PC-3 (cell line): ENCODE data around the gene C11orf97. TPM values are rescaled to one million over a fixed set of nuclear protein-coding genes. Genes with fewer than 3 reads are reported as not detected.
"Not testable (repeated sequence)": the region's sequence is repeated elsewhere in the genome, so short reads cannot be mapped to it uniquely, and the experiment has no call there.

Source experiments
- ATAC-seq: fragments of 200-7000 bp; cut with Tn5 transposase; 2 replicates; pipeline ENCODE4 v1.9.1; 2020; ENCODE audit warnings: mild to moderate bottlenecking, moderate library complexity
- BruUV-seq: library from RNA; stranded (reverse); fragments of 400-500 nt; replicated peaks from 2 replicates; lab custom pipeline; 2021; lab: Mats Ljungman, UMichigan
- CTCF ChIA-PET: fragments of 300-600 bp; sonication (Branson Sonifier 250); formaldehyde crosslinking; loops from one replicate; lab custom pipeline; 2022; ENCODE audit warnings: antibody characterized with exemption; lab: Charles Lee
- POLR2A ChIA-PET: fragments of 300-600 bp; sonication (Branson Sonifier 250); formaldehyde crosslinking; loops from one replicate; lab custom pipeline; 2022; ENCODE audit warnings: antibody characterized with exemption; ENCODE audit not compliant: unreplicated experiment; lab: Charles Lee
- DNase-seq: peaks from one replicate; pipeline ENCODE4 v3.0.0-alpha.2; 2015
- H2AFZ ChIP-seq: fragments of 300-600 bp; sonication (generic); 2 replicates; pipeline ENCODE4 v1.6.0; 2016; ENCODE audit warnings: antibody characterized with exemption, low read length
- H3F3A ChIP-seq: fragments of 300-600 bp; sonication (generic); one replicate; pipeline ENCODE4 v1.6.0; 2017; ENCODE audit warnings: antibody characterized with exemption, low read length, control low read depth, mild to moderate bottlenecking; ENCODE audit not compliant: unreplicated experiment
- H3K27ac ChIP-seq: fragments of 300-600 bp; sonication (generic); 2 replicates; pipeline ENCODE4 v1.5.1; 2016; ENCODE audit warnings: mild to moderate bottlenecking, low read length
- H3K27me3 ChIP-seq: fragments of 300-600 bp; sonication (generic); 2 replicates; pipeline ENCODE4 v1.6.1; 2016; ENCODE audit warnings: low read length, mixed read lengths
- H3K36me3 ChIP-seq: fragments of 300-600 bp; sonication (generic); 2 replicates; pipeline ENCODE4 v1.6.1; 2016; ENCODE audit warnings: low read depth, mixed run types, low read length, mixed read lengths
- H3K4me1 ChIP-seq: fragments of 300-600 bp; sonication (generic); 2 replicates; pipeline ENCODE4 v1.5.1; 2016; ENCODE audit warnings: low read length; ENCODE audit not compliant: insufficient read depth
- H3K4me2 ChIP-seq: fragments of 300-600 bp; sonication (generic); 2 replicates; pipeline ENCODE4 v1.6.0; 2016; ENCODE audit warnings: low read length
- H3K4me3 ChIP-seq: fragments of 300-600 bp; sonication (generic); 2 replicates; pipeline ENCODE4 v1.5.1; 2016; ENCODE audit warnings: mild to moderate bottlenecking, low read length, mixed read lengths
- H3K79me2 ChIP-seq: fragments of 300-600 bp; sonication (generic); 2 replicates; pipeline ENCODE4 v1.6.1; 2017; ENCODE audit warnings: low read length, mixed read lengths
- H3K9ac ChIP-seq: fragments of 300-600 bp; sonication (generic); 2 replicates; pipeline ENCODE4 v1.6.0; 2016; ENCODE audit warnings: mild to moderate bottlenecking, low read length
- H3K9me2 ChIP-seq: fragments of 300-600 bp; sonication (generic); replicated peaks from 2 replicates; pipeline ENCODE4 v1.6.1; 2016; ENCODE audit warnings: mixed run types, low read length, mixed read lengths
- H3K9me3 ChIP-seq: fragments of 300-600 bp; sonication (generic); 2 replicates; pipeline ENCODE4 v1.6.1; 2016; ENCODE audit warnings: low read length, mixed read lengths
- H4K20me1 ChIP-seq: fragments of 300-600 bp; sonication (generic); 2 replicates; pipeline ENCODE4 v1.6.1; 2016; ENCODE audit warnings: low read length, mixed read lengths
- EZH2 ChIP-seq: fragments of 300-600 bp; sonication (generic); IDR thresholded peaks from one replicate; pipeline ENCODE4 v1.6.1; 2017; ENCODE audit warnings: antibody characterized with exemption, mild to moderate bottlenecking, low read length; ENCODE audit not compliant: unreplicated experiment
- EZH2phosphoT487 ChIP-seq: fragments of 300-600 bp; sonication (generic); IDR thresholded peaks from 2 replicates; pipeline ENCODE4 v1.6.1; 2018; ENCODE audit warnings: mild to moderate bottlenecking, antibody characterized with exemption, low read length, borderline replicate concordance
- intact Hi-C: fragments of 100-400 bp; cut with micrococcal nuclease; formaldehyde crosslinking; loops from 2 replicates; pipeline ENCODE4 v1.9.0; 2023
- total RNA-seq: library from RNA; depleted of rRNA; stranded (reverse); fragments of >200 nt; gene quantifications from 2 replicates; pipeline ENCODE4 v1.2.3, GENCODE V29; 2014
- TF ChIP-seq, protein P1 (sequence below): fragments of 300-600 bp; sonication (generic); conservative IDR thresholded peaks from 2 replicates; pipeline ENCODE4 v1.5.1; 2017; ENCODE audit warnings: antibody characterized with exemption, low read depth, mild to moderate bottlenecking, low read length

C11orf97 gene
- total RNA-seq, 1 experiment from 2014 or later = not detected

DNA sequence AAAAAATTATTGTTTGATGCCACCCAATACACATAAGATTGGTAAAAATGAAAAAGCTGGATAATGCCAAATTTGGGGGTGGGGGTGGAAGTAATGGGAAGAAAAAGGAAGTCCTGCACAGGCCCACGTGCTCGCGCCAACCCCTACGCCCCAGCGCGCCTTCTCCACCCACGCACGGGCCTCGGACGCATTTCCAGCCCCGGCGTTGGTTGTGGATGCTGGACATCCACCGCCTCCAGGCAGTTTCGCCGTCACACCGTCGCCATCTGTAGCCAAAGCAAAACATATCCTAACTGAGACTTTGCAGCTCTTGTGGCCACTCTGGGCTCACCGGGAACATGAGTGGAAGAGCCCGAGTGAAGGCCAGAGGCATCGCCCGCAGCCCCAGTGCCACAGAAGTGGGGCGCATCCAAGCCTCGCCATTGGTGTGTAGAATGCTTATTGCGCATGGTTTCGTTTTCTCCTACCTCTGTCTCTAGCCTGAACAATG, 55.0 kb downstream of the C11orf97 start, which contains the start of gene PIWIL4:
Gene PIWIL4 (plus strand): TSS at position 188 of the 490 bp plus-strand sequence. CDS start 151 bp downstream, at position 339.
- DNase-seq (no peak), ATAC-seq (no peak)
- no peaks in the 10 kb centered on the region for H3K9me2 ChIP-seq
- H3K79me2 ChIP-seq = no peaks in the 10 kb centered on the region
- H3K9me3 ChIP-seq = no peaks in the 10 kb centered on the region
- no peaks in the 10 kb centered on the region for H3K36me3 ChIP-seq
- H4K20me1 ChIP-seq = no peaks in the 10 kb centered on the region
- H3K4me2 ChIP-seq = no peak within 1 kb of the TSS
- H2AFZ ChIP-seq = no peak within 1 kb of the TSS
- TF ChIP-seq EZH2phosphoT487 = no peak
- TF ChIP-seq, protein P1, sequence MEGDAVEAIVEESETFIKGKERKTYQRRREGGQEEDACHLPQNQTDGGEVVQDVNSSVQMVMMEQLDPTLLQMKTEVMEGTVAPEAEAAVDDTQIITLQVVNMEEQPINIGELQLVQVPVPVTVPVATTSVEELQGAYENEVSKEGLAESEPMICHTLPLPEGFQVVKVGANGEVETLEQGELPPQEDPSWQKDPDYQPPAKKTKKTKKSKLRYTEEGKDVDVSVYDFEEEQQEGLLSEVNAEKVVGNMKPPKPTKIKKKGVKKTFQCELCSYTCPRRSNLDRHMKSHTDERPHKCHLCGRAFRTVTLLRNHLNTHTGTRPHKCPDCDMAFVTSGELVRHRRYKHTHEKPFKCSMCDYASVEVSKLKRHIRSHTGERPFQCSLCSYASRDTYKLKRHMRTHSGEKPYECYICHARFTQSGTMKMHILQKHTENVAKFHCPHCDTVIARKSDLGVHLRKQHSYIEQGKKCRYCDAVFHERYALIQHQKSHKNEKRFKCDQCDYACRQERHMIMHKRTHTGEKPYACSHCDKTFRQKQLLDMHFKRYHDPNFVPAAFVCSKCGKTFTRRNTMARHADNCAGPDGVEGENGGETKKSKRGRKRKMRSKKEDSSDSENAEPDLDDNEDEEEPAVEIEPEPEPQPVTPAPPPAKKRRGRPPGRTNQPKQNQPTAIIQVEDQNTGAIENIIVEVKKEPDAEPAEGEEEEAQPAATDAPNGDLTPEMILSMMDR = no peak
- TF ChIP-seq EZH2 = no peak
- no peak within 1 kb of the TSS for H3K9ac ChIP-seq
- H3F3A ChIP-seq = no peaks in the 10 kb centered on the region
- H3K27me3 ChIP-seq = no peaks in the 10 kb centered on the region
- no TSS peak for BruUV-seq
- H3K4me3 ChIP-seq = no peak within 1 kb of the TSS
- no peak within 1 kb of the TSS for H3K27ac ChIP-seq
- intact Hi-C loops = no loop called here
- ChIA-PET POLR2A (no interaction called here), CTCF (no interaction called here)
- peaks cover 13% of the 10 kb centered on the region for H3K4me1 ChIP-seq

DNA sequence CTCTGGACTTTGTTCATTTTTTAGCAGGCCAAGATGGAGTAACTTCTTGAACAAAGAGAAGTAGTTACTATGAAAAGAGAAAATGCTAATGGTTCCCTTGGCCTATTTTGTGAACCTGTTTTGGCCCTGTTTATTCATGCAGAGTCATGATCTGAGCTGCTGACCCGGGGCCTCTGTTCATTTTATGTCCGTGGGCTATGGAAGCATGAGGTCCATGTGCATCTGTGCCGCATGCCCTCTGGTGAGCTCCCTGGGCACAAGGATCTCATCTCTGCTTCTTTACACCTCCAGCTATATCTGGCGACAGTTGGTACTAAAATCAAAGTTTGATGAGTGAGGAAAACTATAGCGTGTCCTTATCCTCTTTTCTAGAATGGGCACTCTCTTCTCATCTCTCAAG, 55.9 kb downstream of the C11orf97 start:
- intact Hi-C loops = no loop called here
- H3K4me1 ChIP-seq = peaks cover 9% of the 10 kb centered on the region
- H3K4me2 ChIP-seq = no peak overlapping the region
- ATAC-seq (no peak), DNase-seq (no peak)
- BruUV-seq = no TSS peak
- no peaks in the 10 kb centered on the region for H3F3A ChIP-seq
- no peaks in the 10 kb centered on the region for H3K27me3 ChIP-seq
- H3K9me2 ChIP-seq = no peaks in the 10 kb centered on the region
- H3K27ac ChIP-seq = no peak overlapping the region
- H3K4me3 ChIP-seq = no peak overlapping the region
- no peak overlapping the region for H3K9ac ChIP-seq
- ChIA-PET CTCF (no interaction called here), POLR2A (no interaction called here)
- no peaks in the 10 kb centered on the region for H3K36me3 ChIP-seq
- no peak overlapping the region for H2AFZ ChIP-seq
- no peaks in the 10 kb centered on the region for H4K20me1 ChIP-seq
- H3K79me2 ChIP-seq = no peaks in the 10 kb centered on the region
- H3K9me3 ChIP-seq = no peaks in the 10 kb centered on the region
- no peak for TF ChIP-seq EZH2
- TF ChIP-seq, protein P1 = no peak
- TF ChIP-seq EZH2phosphoT487 = no peak

DNA sequence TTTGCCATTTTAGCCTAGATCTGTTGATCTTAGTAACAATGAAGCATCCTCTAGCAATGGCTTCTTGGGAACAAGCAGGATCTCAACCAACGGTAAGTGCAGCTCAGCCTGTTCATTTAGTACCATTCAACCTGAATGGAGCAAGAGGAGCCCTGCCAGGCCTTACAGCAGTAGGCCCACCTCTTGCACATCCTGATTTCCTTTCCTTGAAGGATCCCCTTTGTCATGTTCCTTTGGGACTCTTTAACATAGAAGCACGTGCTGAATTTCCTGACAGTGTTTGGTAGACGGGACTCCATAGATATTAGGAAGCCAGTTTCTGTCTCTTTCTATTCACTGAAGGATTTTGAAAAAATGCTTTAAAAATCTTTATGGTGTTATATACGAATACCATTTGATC, 56.5 kb downstream of the C11orf97 start:
- Histone ChIP-seq H3K4me2 (no peak overlapping the region), H4K20me1 (no peaks in the 10 kb centered on the region), H2AFZ (no peak overlapping the region), H3K9me2 (no peaks in the 10 kb centered on the region), H3K27me3 (no peaks in the 10 kb centered on the region), H3K4me3 (no peak overlapping the region), H3K36me3 (no peaks in the 10 kb centered on the region), H3K9me3 (no peaks in the 10 kb centered on the region), H3K9ac (no peak overlapping the region), H3F3A (no peaks in the 10 kb centered on the region), H3K4me1 (peaks cover 4% of the 10 kb centered on the region; the same call in 1 of the 2 replicates), H3K79me2 (no peaks in the 10 kb centered on the region), H3K27ac (no peak overlapping the region)
- CTCF ChIA-PET = no interaction called here
- TF ChIP-seq, protein P1 = no peak
- no peak for TF ChIP-seq EZH2
- no peak for TF ChIP-seq EZH2phosphoT487
- intact Hi-C loops = no loop called here
- DNase-seq (no peak), ATAC-seq (no peak)
- no TSS peak for BruUV-seq
- POLR2A ChIA-PET = no interaction called here

DNA sequence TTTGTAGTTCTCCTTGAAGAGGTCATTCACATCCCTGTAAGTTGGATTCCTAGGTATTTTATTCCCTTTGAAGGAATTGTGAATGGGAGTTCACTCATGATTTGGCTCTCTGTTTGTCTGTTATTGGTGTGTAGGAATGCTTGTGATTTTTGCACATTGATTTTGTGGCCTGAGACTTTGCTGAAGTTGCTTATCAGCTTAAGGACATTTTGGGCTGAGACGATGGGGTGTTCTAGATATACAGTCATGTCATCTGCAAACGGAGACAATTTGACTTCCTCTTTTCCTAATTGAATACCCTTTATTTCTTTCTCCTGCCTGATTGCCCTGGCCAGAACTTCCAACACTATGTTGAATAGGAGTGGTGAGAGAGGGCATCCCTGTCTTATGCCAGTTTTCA, 60.7 kb downstream of the C11orf97 start:
- H3K4me2 ChIP-seq = not testable (repeated sequence)

More for the DNA sequence above, 60.7 kb downstream of the C11orf97 start:
- H3K27ac ChIP-seq, H3K27me3 ChIP-seq, BruUV-seq, H3K79me2 ChIP-seq, H3K36me3 ChIP-seq, H3K4me1 ChIP-seq, H3K9me2 ChIP-seq, H3K9me3 ChIP-seq, CTCF ChIA-PET, H3K9ac ChIP-seq, DNase-seq, H3F3A ChIP-seq, H2AFZ ChIP-seq, H4K20me1 ChIP-seq, H3K4me3 ChIP-seq, POLR2A ChIA-PET, intact Hi-C loops, ATAC-seq: not testable (repeated sequence)
